ENCODE data around the gene BLTP1. TPM values are rescaled to one million over a fixed set of nuclear protein-coding genes. Genes with fewer than 3 reads are reported as not detected.

BLTP1 gene
- total RNA-seq, 3 donors from 2014 or later = 134 to 193 (median 160) TPM

DNA sequence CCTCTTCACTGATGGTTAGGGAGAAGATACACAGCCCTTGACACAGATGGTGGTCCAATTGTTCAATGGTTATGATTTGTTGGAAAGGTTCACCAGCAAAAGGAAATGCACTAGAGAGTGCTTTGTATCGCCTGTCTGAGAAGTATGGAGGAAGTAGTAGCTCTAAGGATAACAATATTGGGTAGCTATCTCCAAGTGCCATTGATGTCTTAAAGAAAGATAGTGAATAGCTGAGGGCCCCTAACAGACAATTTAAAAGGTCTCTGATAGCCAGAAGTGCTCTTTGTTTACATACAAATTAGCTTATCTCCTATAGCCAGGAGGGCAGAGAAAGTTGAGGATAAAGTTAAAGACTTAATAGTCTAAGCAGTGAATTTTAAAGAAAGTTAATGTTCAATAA is 33.9 kb upstream of the BLTP1 start:
- H3K36me3 ChIP-seq = no peaks in the 10 kb centered on the region
- H3K27ac ChIP-seq = no peak overlapping the region
- no peak for DNase-seq (ENCODE audit: low spot score in 2 of 2)
- no peak for TF ChIP-seq CTCF (IDR thresholded peaks at IDR 0.05)
- no peak for TF ChIP-seq POLR2A (IDR thresholded peaks at IDR 0.05)
- no peak for TF ChIP-seq POLR2AphosphoS5 (IDR thresholded peaks at IDR 0.05)
- intact Hi-C loops (cut with DNase I; ENCODE audit: low total_unique reads) = no loop called here
- H3K4me1 ChIP-seq = no peaks in the 10 kb centered on the region
- H3K27me3 ChIP-seq = no peaks in the 10 kb centered on the region
- H3K4me3 ChIP-seq = no peak overlapping the region
- H3K9me3 ChIP-seq = no peaks in the 10 kb centered on the region

DNA sequence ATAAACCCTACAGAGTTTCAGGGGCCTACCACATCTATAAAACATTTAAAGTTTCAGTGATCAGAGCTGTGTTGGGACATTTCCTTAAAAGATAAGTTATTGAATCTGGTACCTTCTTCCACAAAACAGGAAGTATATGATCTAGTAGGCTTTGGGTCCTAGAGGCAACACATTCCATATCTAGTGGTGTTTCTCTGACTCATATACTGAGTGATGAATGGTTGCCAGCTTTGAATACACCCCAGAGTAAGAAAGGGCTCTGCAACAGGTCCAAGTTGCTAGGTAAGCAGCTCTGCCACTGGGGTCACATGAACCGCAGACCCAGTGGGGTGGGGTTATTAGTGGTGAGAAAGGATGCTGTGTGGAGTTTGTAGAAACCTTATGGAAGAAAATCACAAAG is 32.4 kb upstream of the BLTP1 start:
- no peak overlapping the region for H3K27ac ChIP-seq
- DNase-seq (ENCODE audit: low spot score in 2 of 2) = no peak
- intact Hi-C loops (cut with DNase I; ENCODE audit: low total_unique reads) = no loop called here
- no peaks in the 10 kb centered on the region for H3K27me3 ChIP-seq
- no peaks in the 10 kb centered on the region for H3K4me1 ChIP-seq
- H3K4me3 ChIP-seq = no peak overlapping the region
- TF ChIP-seq CTCF (IDR thresholded peaks at IDR 0.05) (no peak), POLR2A (IDR thresholded peaks at IDR 0.05) (no peak), POLR2AphosphoS5 (IDR thresholded peaks at IDR 0.05) (no peak)
- no peaks in the 10 kb centered on the region for H3K36me3 ChIP-seq
- no peaks in the 10 kb centered on the region for H3K9me3 ChIP-seq

DNA sequence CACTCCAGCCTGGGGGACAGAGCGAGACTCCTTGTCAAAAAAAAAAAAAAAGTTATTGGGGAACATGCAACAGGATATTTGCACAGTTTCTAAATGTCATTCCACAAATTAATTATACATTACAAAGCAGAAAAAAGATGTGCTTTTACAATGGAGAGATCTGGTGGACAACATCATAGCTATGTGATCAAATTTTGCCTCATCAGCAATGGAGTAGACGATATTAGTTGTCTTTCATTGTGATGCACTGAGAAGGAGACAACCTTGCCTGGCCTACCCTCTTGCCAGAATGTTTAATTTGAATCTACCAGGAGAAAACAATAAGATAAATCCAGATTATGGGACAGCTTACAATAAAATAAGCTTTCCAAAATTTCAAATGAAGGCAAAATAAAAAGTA is 30.5 kb upstream of the BLTP1 start:
- Histone ChIP-seq H3K36me3 (no peaks in the 10 kb centered on the region), H3K9me3 (no peaks in the 10 kb centered on the region), H3K4me3 (no peak overlapping the region), H3K27ac (no peak overlapping the region), H3K4me1 (no peaks in the 10 kb centered on the region), H3K27me3 (no peaks in the 10 kb centered on the region)
- TF ChIP-seq POLR2AphosphoS5 (IDR thresholded peaks at IDR 0.05) (no peak), CTCF (IDR thresholded peaks at IDR 0.05) (no peak), POLR2A (IDR thresholded peaks at IDR 0.05) (no peak)
- intact Hi-C loops (cut with DNase I; ENCODE audit: low total_unique reads) = no loop called here
- DNase-seq (ENCODE audit: low spot score in 2 of 2) = no peak

GRCh38 chr4:122122083-122122482 is 30.0 kb upstream of the BLTP1 start:
- Histone ChIP-seq H3K4me1 (no peaks in the 10 kb centered on the region), H3K27ac (no peak overlapping the region), H3K36me3 (no peaks in the 10 kb centered on the region), H3K27me3 (no peaks in the 10 kb centered on the region), H3K4me3 (no peak overlapping the region), H3K9me3 (no peaks in the 10 kb centered on the region)
- intact Hi-C loops (cut with DNase I; ENCODE audit: low total_unique reads) = no loop called here
- TF ChIP-seq CTCF (IDR thresholded peaks at IDR 0.05) (no peak), POLR2A (IDR thresholded peaks at IDR 0.05) (no peak), POLR2AphosphoS5 (IDR thresholded peaks at IDR 0.05) (no peak)
- DNase-seq (ENCODE audit: low spot score in 2 of 2) = no peak

- H3K27ac ChIP-seq = no peak overlapping the region
- intact Hi-C loops (cut with DNase I; ENCODE audit: low total_unique reads) = no loop called here
- TF ChIP-seq POLR2A (IDR thresholded peaks at IDR 0.05) (no peak), CTCF (IDR thresholded peaks at IDR 0.05) (no peak), POLR2AphosphoS5 (IDR thresholded peaks at IDR 0.05) (no peak)
- no peaks in the 10 kb centered on the region for H3K27me3 ChIP-seq
- H3K4me3 ChIP-seq = no peak overlapping the region
- no peaks in the 10 kb centered on the region for H3K36me3 ChIP-seq
- no peaks in the 10 kb centered on the region for H3K4me1 ChIP-seq
- H3K9me3 ChIP-seq = no peaks in the 10 kb centered on the region
- no peak for DNase-seq (ENCODE audit: low spot score in 2 of 2)
Measured at GRCh38 chr4:122129061-122129460, 23.1 kb upstream of the BLTP1 start.
